Stimulated activated CD4-positive, alpha-beta T cell treated with anti-CD3 and anti-CD28 coated beads, Interleukin-2, amount 100 ng/mL, for 4 hours (primary cell): Measurements from ENCODE around the gene PALM.
"Not testable (repeated sequence)": the region's sequence is repeated elsewhere in the genome, so short reads cannot be mapped to it uniquely, and the experiment has no call there.

Source experiments
- DNase-seq: peaks from one replicate; pipeline ENCODE4 v3.0.0-alpha.2; 2020; ENCODE audit warnings: low read depth

The PALM gene

GRCh38 chr19:708154-709143 lies at the start of gene PALM:
PALM (plus strand) TSS chr19:708935; CDS start chr19:709147, 212 bp downstream.
- no peak for DNase-seq

GRCh38 chr19:660793-661426 lies 47.8 kb upstream of the PALM start:
- no peak for DNase-seq

GRCh38 chr19:661427-662196 lies 47.1 kb upstream of the PALM start:
- DNase-seq, result peak; percentile 45

- DNase-seq, result peak; percentile 75
These were observed 46.4 kb upstream of the PALM start for GRCh38 chr19:662207-662961.

GRCh38 chr19:662962-663681 lies 45.6 kb upstream of the PALM start, which contains the start of gene RNF126:
RNF126 (minus strand) TSS chr19:663214; CDS start chr19:663121, 93 bp downstream.
- DNase-seq, result peak; percentile 91

GRCh38 chr19:663682-664117 lies 45.0 kb upstream of the PALM start:
- no peak for DNase-seq

GRCh38 chr19:664913-665443 lies 43.8 kb upstream of the PALM start:
- DNase-seq, result peak; percentile 76

GRCh38 chr19:666985-667573 lies 41.7 kb upstream of the PALM start:
- not testable (repeated sequence) for DNase-seq

GRCh38 chr19:668675-669434 lies 39.9 kb upstream of the PALM start:
- DNase-seq, result not testable (repeated sequence)

- no peak for DNase-seq
These were observed 38.1 kb upstream of the PALM start for GRCh38 chr19:670609-671075.

GRCh38 chr19:674282-675151 lies 34.2 kb upstream of the PALM start:
- no peak for DNase-seq

GRCh38 chr19:676007-676338 lies 32.8 kb upstream of the PALM start:
- DNase-seq, result no peak

- no peak for DNase-seq
These were observed 32.2 kb upstream of the PALM start, which contains the start of gene FSTL3 for GRCh38 chr19:676339-677105. FSTL3 (plus strand) TSS chr19:676392; CDS start chr19:676424, 32 bp downstream.

- no peak for DNase-seq
These were observed 31.5 kb upstream of the PALM start for GRCh38 chr19:677201-677600.

- no peak for DNase-seq
These were observed 30.9 kb upstream of the PALM start for GRCh38 chr19:677601-678436.

GRCh38 chr19:678791-679388 lies 29.8 kb upstream of the PALM start:
- no peak for DNase-seq
